GM21367 (cell line): ENCODE results near the gene ACSS3.
"Not testable (repeated sequence)": the region's sequence is repeated elsewhere in the genome, so short reads cannot be mapped to it uniquely, and the experiment has no call there.

Experiments used
- ATAC-seq: cut with Tn5 transposase; IDR thresholded peaks from one replicate; pipeline ENCODE4 v1.9.1; 2021; ENCODE audit not compliant: unreplicated experiment

The ACSS3 gene

GRCh38 chr12:81077686-81078441, at the start of gene ACSS3:
ACSS3 (plus strand) TSS chr12:81078079; CDS start chr12:81078121, 42 bp downstream.
- ATAC-seq = no peak

GRCh38 chr12:81034926-81035325, 43.0 kb upstream of the ACSS3 start:
- no peak for ATAC-seq

GRCh38 chr12:81039231-81039630, 38.6 kb upstream of the ACSS3 start:
- ATAC-seq = no peak

- no peak for ATAC-seq
These were observed 33.7 kb upstream of the ACSS3 start for GRCh38 chr12:81043979-81044740.

GRCh38 chr12:81064971-81065370, 12.9 kb upstream of the ACSS3 start:
- not testable (repeated sequence) for ATAC-seq

GRCh38 chr12:81070846-81071245, 7.0 kb upstream of the ACSS3 start:
- no peak for ATAC-seq

- ATAC-seq = no peak
These were observed 2.3 kb upstream of the ACSS3 start for GRCh38 chr12:81075539-81075938.

- ATAC-seq = no peak
These were observed 572 bp upstream of the ACSS3 start for GRCh38 chr12:81077329-81077685.

- no peak for ATAC-seq
These were observed 754 bp downstream of the ACSS3 start for GRCh38 chr12:81078469-81079196.

- ATAC-seq = no peak
These were observed 1.6 kb downstream of the ACSS3 start for GRCh38 chr12:81079280-81080076.

- ATAC-seq = no peak
These were observed 2.6 kb downstream of the ACSS3 start for GRCh38 chr12:81080431-81080983.

GRCh38 chr12:81081726-81082125, 3.8 kb downstream of the ACSS3 start:
- ATAC-seq = no peak

- ATAC-seq = no peak
These were observed 5.1 kb downstream of the ACSS3 start for GRCh38 chr12:81083018-81083417.

GRCh38 chr12:81083906-81084513, 6.1 kb downstream of the ACSS3 start:
- ATAC-seq = no peak

GRCh38 chr12:81084811-81085350, 7.0 kb downstream of the ACSS3 start:
- no peak for ATAC-seq

GRCh38 chr12:81085832-81086231, 8.0 kb downstream of the ACSS3 start:
- no peak for ATAC-seq

GRCh38 chr12:81086342-81086741, 8.5 kb downstream of the ACSS3 start:
- no peak for ATAC-seq

- ATAC-seq = no peak
These were observed 10.3 kb downstream of the ACSS3 start for GRCh38 chr12:81088221-81088620.

GRCh38 chr12:81089412-81089811, 11.5 kb downstream of the ACSS3 start:
- ATAC-seq = no peak

GRCh38 chr12:81092053-81092452, 14.2 kb downstream of the ACSS3 start:
- no peak for ATAC-seq
